IMR-90 (cell line): ENCODE measurements around the gene STXBP6. TPM values are rescaled to one million over a fixed set of nuclear protein-coding genes. Genes with fewer than 3 reads are reported as not detected.

Source experiments
- ATAC-seq: fragments of 200-7000 bp; cut with Tn5 transposase; 2 replicates; pipeline ENCODE4 v1.9.1; 2020; ENCODE audit warnings: low read depth, mild to moderate bottlenecking, moderate library complexity
- BruUV-seq: library from RNA; stranded (reverse); fragments of 400-500 nt; replicated peaks from 2 replicates; lab custom pipeline; 2021; lab: Mats Ljungman, UMichigan
- CTCF ChIA-PET: fragments of 300-600 bp; formaldehyde crosslinking; extraction: SDS; loops from one replicate; lab custom pipeline; 2021; ENCODE audit warnings: antibody characterized with exemption; lab: Yijun Ruan, JAX
- POLR2A ChIA-PET: fragments of 300-600 bp; sonication (Branson Sonifier 250); formaldehyde crosslinking; loops from one replicate; lab custom pipeline; 2022; ENCODE audit warnings: antibody characterized with exemption; ENCODE audit not compliant: unreplicated experiment; lab: Charles Lee
- DNase-seq: peaks from one replicate; pipeline ENCODE4 v3.0.0; 2013
- H2AFZ ChIP-seq: replicated peaks from 2 replicates; pipeline ENCODE3; 2013; ENCODE audit warnings: low read length, mild to moderate bottlenecking; ENCODE audit not compliant: poor library complexity
- H2AK5ac ChIP-seq: 2 replicates; pipeline ENCODE4 v1.6.1; 2013; ENCODE audit warnings: low read depth, low read length, inconsistent platforms
- H2AK9ac ChIP-seq: replicated peaks from 2 replicates; pipeline ENCODE3; 2013; ENCODE audit warnings: mild to moderate bottlenecking, low read depth, low read length, moderate library complexity; ENCODE audit not compliant: poor library complexity
- H2BK120ac ChIP-seq: 2 replicates; pipeline ENCODE4 v1.6.1; 2013; ENCODE audit warnings: low read depth, low read length, inconsistent platforms
- H2BK15ac ChIP-seq: 3 replicates; pipeline ENCODE4 v1.6.1; 2013; ENCODE audit warnings: low read depth, low read length, inconsistent platforms
- H2BK20ac ChIP-seq: 2 replicates; pipeline ENCODE4 v1.6.1; 2013; ENCODE audit warnings: low read depth, mild to moderate bottlenecking, inconsistent platforms, low read length, moderate library complexity
- H2BK5ac ChIP-seq: 2 replicates; pipeline ENCODE4 v1.6.1; 2013; ENCODE audit warnings: mild to moderate bottlenecking, low read depth, low read length, inconsistent platforms; ENCODE audit not compliant: poor library complexity, severe bottlenecking
- H3K14ac ChIP-seq: replicated peaks from 2 replicates; pipeline ENCODE4 v1.6.1; 2013; ENCODE audit warnings: low read depth, low read length, inconsistent platforms
- H3K18ac ChIP-seq: 2 replicates; pipeline ENCODE4 v1.6.1; 2013; ENCODE audit warnings: low read depth, low read length, control low read depth
- H3K23ac ChIP-seq: 2 replicates; pipeline ENCODE4 v1.6.1; 2013; ENCODE audit warnings: low read depth, low read length, inconsistent platforms
- H3K27ac ChIP-seq: 2 replicates; pipeline ENCODE4 v1.5.1; 2013; ENCODE audit warnings: mild to moderate bottlenecking, control low read depth, low read length; ENCODE audit not compliant: insufficient read depth
- H3K27me3 ChIP-seq: 2 replicates; pipeline ENCODE4 v1.6.1; 2013; ENCODE audit warnings: low read length; ENCODE audit not compliant: control insufficient read depth, insufficient read depth
- H3K36me3 ChIP-seq: 2 replicates; pipeline ENCODE4 v1.6.1; 2013; ENCODE audit warnings: low read length, mixed read lengths; ENCODE audit not compliant: control insufficient read depth, insufficient read depth
- H3K4ac ChIP-seq: 2 replicates; pipeline ENCODE4 v1.6.1; 2013; ENCODE audit warnings: low read depth, low read length, inconsistent platforms
- H3K4me1 ChIP-seq: 2 replicates; pipeline ENCODE4 v1.6.1; 2013; ENCODE audit warnings: low read length, mixed read lengths; ENCODE audit not compliant: control insufficient read depth, insufficient read depth
- H3K4me2 ChIP-seq: 2 replicates; pipeline ENCODE4 v1.6.1; 2013; ENCODE audit warnings: low read depth, mild to moderate bottlenecking, control low read depth, low read length, moderate library complexity
- H3K4me3 ChIP-seq: 2 replicates; pipeline ENCODE4 v1.5.1; 2013; ENCODE audit warnings: low read depth, mild to moderate bottlenecking, control low read depth, low read length, moderate library complexity; ENCODE audit not compliant: insufficient read depth
- H3K56ac ChIP-seq: 2 replicates; pipeline ENCODE4 v1.6.1; 2013; ENCODE audit warnings: low read length, inconsistent platforms; ENCODE audit not compliant: insufficient read depth; ENCODE audit errors: extremely low read depth
- H3K79me1 ChIP-seq, 2 experiments: 2 replicates each; pipeline ENCODE4 v1.6.1; 2013; ENCODE audit warnings: low read length in 2 of 2, inconsistent platforms in 1 of 2, low read depth in 1 of 2
- H3K9ac ChIP-seq: 2 replicates; pipeline ENCODE4 v1.6.1; 2013; ENCODE audit warnings: low read depth, low read length, control low read depth
- H3K9me1 ChIP-seq: 2 replicates; pipeline ENCODE4 v1.6.1; 2013; ENCODE audit warnings: low read length, inconsistent platforms; ENCODE audit not compliant: insufficient read depth
- H3K9me3 ChIP-seq: 2 replicates; pipeline ENCODE4 v1.6.1; 2013; ENCODE audit warnings: low read length; ENCODE audit not compliant: control insufficient read depth, insufficient read depth
- H4K20me1 ChIP-seq: 2 replicates; pipeline ENCODE4 v1.6.1; 2013; ENCODE audit warnings: low read length, inconsistent platforms; ENCODE audit not compliant: insufficient read depth
- H4K5ac ChIP-seq: 2 replicates; pipeline ENCODE4 v1.6.1; 2013; ENCODE audit warnings: mild to moderate bottlenecking, low read depth, low read length, control low read depth
- H4K8ac ChIP-seq, 2 experiments: 2 replicates each; pipeline ENCODE4 v1.6.1; 2013; ENCODE audit warnings: low read depth in 2 of 2, low read length in 2 of 2, control low read depth in 1 of 2, inconsistent platforms in 1 of 2
- H4K91ac ChIP-seq: 2 replicates; pipeline ENCODE4 v1.6.1; 2013; ENCODE audit warnings: low read depth, low read length, inconsistent platforms; ENCODE audit not compliant: insufficient read depth
- CEBPB ChIP-seq: IDR thresholded peaks from 2 replicates; pipeline ENCODE4 v1.6.1; 2012; ENCODE audit warnings: low read depth, low read length, improper control_type of control experiment
- CHD1 ChIP-seq: IDR thresholded peaks from 2 replicates; pipeline ENCODE4 v1.6.1; 2012; ENCODE audit warnings: low read depth, low read length, improper control_type of control experiment
- FOS ChIP-seq: fragments of 150-350 bp; IDR thresholded peaks from 2 replicates; pipeline ENCODE4 v1.6.1; 2016; ENCODE audit warnings: low read depth, low read length
- MAFK ChIP-seq: IDR thresholded peaks from 2 replicates; pipeline ENCODE4 v1.6.1; 2012; ENCODE audit warnings: low read depth, low read length, improper control_type of control experiment
- MAZ ChIP-seq: IDR thresholded peaks from 2 replicates; pipeline ENCODE4 v1.6.1; 2012; ENCODE audit warnings: low read depth, mild to moderate bottlenecking, low read length, improper control_type of control experiment, moderate library complexity, borderline replicate concordance
- MXI1 ChIP-seq: IDR thresholded peaks from 2 replicates; pipeline ENCODE4 v1.6.1; 2012; ENCODE audit warnings: low read depth, mild to moderate bottlenecking, low read length, moderate library complexity, borderline replicate concordance
- RAD21 ChIP-seq: IDR thresholded peaks from 2 replicates; pipeline ENCODE4 v1.6.1; 2012; ENCODE audit warnings: low read length, improper control_type of control experiment
- RFX5 ChIP-seq: IDR thresholded peaks from 2 replicates; pipeline ENCODE4 v1.8.0; 2012; ENCODE audit warnings: low read depth, mild to moderate bottlenecking, low read length, moderate library complexity
- SMC3 ChIP-seq: fragments of 150-350 bp; IDR thresholded peaks from 2 replicates; pipeline ENCODE4 v1.6.1; 2016; ENCODE audit warnings: low read depth, mild to moderate bottlenecking, antibody characterized with exemption, low read length, moderate library complexity
- WGBS, 2 experiments: methylation state at CpG; one replicate each; pipeline versions ENCODE4 v1.1.5 to v1.1.7; 2013; ENCODE audit warnings: missing lambda C conversion rate in 2 of 2; ENCODE audit not compliant: insufficient read length in 1 of 2; ENCODE audit errors: extremely low coverage in 2 of 2; 5-methylcytosine and 5-hydroxymethylcytosine counted together
- dilution Hi-C: fragments of 300-500 bp; cut with HindIII; formaldehyde crosslinking; loops from one replicate; pipeline ENCODE4 v1.14.3; 2018; ENCODE audit warnings: low sequenced_read_pairs; ENCODE audit not compliant: unreplicated experiment
- in situ Hi-C: fragments of 300-500 bp; cut with MboI; formaldehyde crosslinking; loops from 3 replicates; pipeline ENCODE4 v1.14.3; 2019; ENCODE audit warnings: low sequenced_read_pairs, inconsistent platforms, mixed read lengths
- intact Hi-C: fragments of 100-400 bp; cut with micrococcal nuclease; formaldehyde crosslinking; loops from 2 replicates; pipeline ENCODE4 v1.10.0; 2022
- polyA plus RNA-seq, 3 experiments: library from polyadenylated mRNA; depleted of rRNA; stranded (reverse); fragments of >200 nt; gene quantifications; 2 replicates each; pipeline ENCODE4 v1.2.3, GENCODE V29; 2012; ENCODE audit warnings: low replicate concordance in 1 of 3
- total RNA-seq: library from RNA; depleted of rRNA; stranded (reverse); fragments of >200 nt; gene quantifications from 2 replicates; pipeline ENCODE4 v1.2.3, GENCODE V29; 2012
- TF ChIP-seq, protein P1 (sequence below): fragments of 150-350 bp; IDR thresholded peaks from 2 replicates; pipeline ENCODE4 v1.6.1; 2017; ENCODE audit warnings: mild to moderate bottlenecking, antibody characterized with exemption, low read length, low read depth
- TF ChIP-seq, protein P2 (sequence below): conservative IDR thresholded peaks from 2 replicates; pipeline ENCODE4 v1.5.1; 2012; ENCODE audit warnings: mild to moderate bottlenecking, low read depth, low read length, improper control_type of control experiment
- TF ChIP-seq, protein P3 (sequence below): fragments of 150-350 bp; IDR thresholded peaks from 2 replicates; pipeline ENCODE4 v1.6.1; 2016; ENCODE audit warnings: low read depth, mild to moderate bottlenecking, low read length, moderate library complexity, borderline replicate concordance

The STXBP6 gene
- total and polyA plus RNA-seq, 2 of the 4 experiments (the other 2 are of a cell fraction) = 14.2 to 14.3 TPM

DNA sequence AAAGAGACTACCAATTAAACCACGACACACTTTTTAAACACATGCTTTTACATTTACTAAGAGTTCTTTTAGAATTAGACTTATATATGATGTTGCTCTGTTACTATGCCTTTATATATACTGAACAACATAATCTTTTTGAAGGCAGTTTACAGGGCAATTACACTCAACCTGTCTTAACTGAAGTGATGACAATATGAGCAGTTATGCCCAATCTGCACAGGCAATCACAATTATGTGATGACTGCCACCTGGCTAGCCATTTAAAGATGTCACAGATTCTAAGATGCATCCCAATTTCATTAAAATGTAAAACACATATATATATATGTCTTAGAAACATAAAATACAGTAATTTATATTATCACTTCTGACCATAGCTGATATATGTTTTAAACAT is 112.6 kb downstream of the STXBP6 start:
- H3K4ac ChIP-seq = no peak overlapping the region
- dilution Hi-C loops (no loop called here), intact Hi-C loops (no loop called here), in situ Hi-C loops (no loop called here)
- no peak overlapping the region for H3K56ac ChIP-seq
- no peak overlapping the region for H3K9ac ChIP-seq
- H3K4me3 ChIP-seq = no peak overlapping the region
- H3K36me3 ChIP-seq = no peaks in the 10 kb centered on the region
- peaks cover 2% of the 10 kb centered on the region; the same call in 1 of the 2 replicates for H3K9me1 ChIP-seq
- TF ChIP-seq RFX5 (no peak), RAD21 (no peak), MXI1 (no peak), FOS (no peak), CHD1 (no peak), SMC3 (no peak), MAZ (no peak), CEBPB (no peak), MAFK (no peak)
- TF ChIP-seq, protein P1, sequence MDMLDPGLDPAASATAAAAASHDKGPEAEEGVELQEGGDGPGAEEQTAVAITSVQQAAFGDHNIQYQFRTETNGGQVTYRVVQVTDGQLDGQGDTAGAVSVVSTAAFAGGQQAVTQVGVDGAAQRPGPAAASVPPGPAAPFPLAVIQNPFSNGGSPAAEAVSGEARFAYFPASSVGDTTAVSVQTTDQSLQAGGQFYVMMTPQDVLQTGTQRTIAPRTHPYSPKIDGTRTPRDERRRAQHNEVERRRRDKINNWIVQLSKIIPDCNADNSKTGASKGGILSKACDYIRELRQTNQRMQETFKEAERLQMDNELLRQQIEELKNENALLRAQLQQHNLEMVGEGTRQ = no peak
- TF ChIP-seq, protein P2, sequence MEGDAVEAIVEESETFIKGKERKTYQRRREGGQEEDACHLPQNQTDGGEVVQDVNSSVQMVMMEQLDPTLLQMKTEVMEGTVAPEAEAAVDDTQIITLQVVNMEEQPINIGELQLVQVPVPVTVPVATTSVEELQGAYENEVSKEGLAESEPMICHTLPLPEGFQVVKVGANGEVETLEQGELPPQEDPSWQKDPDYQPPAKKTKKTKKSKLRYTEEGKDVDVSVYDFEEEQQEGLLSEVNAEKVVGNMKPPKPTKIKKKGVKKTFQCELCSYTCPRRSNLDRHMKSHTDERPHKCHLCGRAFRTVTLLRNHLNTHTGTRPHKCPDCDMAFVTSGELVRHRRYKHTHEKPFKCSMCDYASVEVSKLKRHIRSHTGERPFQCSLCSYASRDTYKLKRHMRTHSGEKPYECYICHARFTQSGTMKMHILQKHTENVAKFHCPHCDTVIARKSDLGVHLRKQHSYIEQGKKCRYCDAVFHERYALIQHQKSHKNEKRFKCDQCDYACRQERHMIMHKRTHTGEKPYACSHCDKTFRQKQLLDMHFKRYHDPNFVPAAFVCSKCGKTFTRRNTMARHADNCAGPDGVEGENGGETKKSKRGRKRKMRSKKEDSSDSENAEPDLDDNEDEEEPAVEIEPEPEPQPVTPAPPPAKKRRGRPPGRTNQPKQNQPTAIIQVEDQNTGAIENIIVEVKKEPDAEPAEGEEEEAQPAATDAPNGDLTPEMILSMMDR = no peak
- TF ChIP-seq, protein P3, sequence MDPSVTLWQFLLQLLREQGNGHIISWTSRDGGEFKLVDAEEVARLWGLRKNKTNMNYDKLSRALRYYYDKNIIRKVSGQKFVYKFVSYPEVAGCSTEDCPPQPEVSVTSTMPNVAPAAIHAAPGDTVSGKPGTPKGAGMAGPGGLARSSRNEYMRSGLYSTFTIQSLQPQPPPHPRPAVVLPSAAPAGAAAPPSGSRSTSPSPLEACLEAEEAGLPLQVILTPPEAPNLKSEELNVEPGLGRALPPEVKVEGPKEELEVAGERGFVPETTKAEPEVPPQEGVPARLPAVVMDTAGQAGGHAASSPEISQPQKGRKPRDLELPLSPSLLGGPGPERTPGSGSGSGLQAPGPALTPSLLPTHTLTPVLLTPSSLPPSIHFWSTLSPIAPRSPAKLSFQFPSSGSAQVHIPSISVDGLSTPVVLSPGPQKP = no peak
- no peaks in the 10 kb centered on the region for H3K9me3 ChIP-seq
- no peak overlapping the region for H3K23ac ChIP-seq
- H2BK15ac ChIP-seq = no peak overlapping the region
- H2BK5ac ChIP-seq = no peak overlapping the region
- no TSS peak for BruUV-seq
- H3K27me3 ChIP-seq = no peaks in the 10 kb centered on the region
- ChIA-PET POLR2A (no interaction called here), CTCF (interaction anchor here (0.6 kb wide), 1 partner anchor 604 kb away, joined by 3 read pairs; no protein-coding TSS in a partner anchor)
- no peak overlapping the region for H2AK9ac ChIP-seq
- H4K8ac ChIP-seq = no peak overlapping the region
- no peak overlapping the region for H2AK5ac ChIP-seq
- no peak overlapping the region for H3K4me2 ChIP-seq
- H2BK20ac ChIP-seq = no peak overlapping the region
- H2AFZ ChIP-seq = no peak overlapping the region
- peaks cover 4% of the 10 kb centered on the region; the same call in 1 of the 2 replicates for H3K4me1 ChIP-seq
- no CpG with 5 or more reads among the region's 1 CpG for WGBS, 2 experiments
- no peak overlapping the region for H2BK120ac ChIP-seq
- H3K27ac ChIP-seq = no peak overlapping the region
- no peaks in the 10 kb centered on the region for H4K20me1 ChIP-seq
- ATAC-seq = no peak
- no peak overlapping the region for H4K5ac ChIP-seq
- H3K79me1 ChIP-seq = no peaks in the 10 kb centered on the region
- H3K18ac ChIP-seq = no peak overlapping the region
- no peak overlapping the region for H3K14ac ChIP-seq
- DNase-seq = no peak
- H4K91ac ChIP-seq = no peak overlapping the region
